D721Med (cell line): ENCODE data around the gene VEGFA.

Experiments
- DNase-seq: peaks from one replicate; pipeline ENCODE4 v3.0.0; 2011; ENCODE audit warnings: low spot score; ENCODE audit not compliant: insufficient read length
- FAIRE-seq: peaks from 2 replicates; lab custom pipeline; 2011; peaks lifted over from hg19 to GRCh38; lab: Jason Lieb, UNC
- TF ChIP-seq, protein P1 (sequence below): IDR thresholded peaks from 2 replicates; pipeline ENCODE4 v1.5.1; 2012; ENCODE audit warnings: mild to moderate bottlenecking, control low read depth; ENCODE audit not compliant: insufficient read depth; ENCODE audit errors: missing control alignments

VEGFA gene

GRCh38 chr6:43768506-43768860, 1.5 kb upstream of the VEGFA start:
- DNase-seq, result no peak
- TF ChIP-seq, protein P1, sequence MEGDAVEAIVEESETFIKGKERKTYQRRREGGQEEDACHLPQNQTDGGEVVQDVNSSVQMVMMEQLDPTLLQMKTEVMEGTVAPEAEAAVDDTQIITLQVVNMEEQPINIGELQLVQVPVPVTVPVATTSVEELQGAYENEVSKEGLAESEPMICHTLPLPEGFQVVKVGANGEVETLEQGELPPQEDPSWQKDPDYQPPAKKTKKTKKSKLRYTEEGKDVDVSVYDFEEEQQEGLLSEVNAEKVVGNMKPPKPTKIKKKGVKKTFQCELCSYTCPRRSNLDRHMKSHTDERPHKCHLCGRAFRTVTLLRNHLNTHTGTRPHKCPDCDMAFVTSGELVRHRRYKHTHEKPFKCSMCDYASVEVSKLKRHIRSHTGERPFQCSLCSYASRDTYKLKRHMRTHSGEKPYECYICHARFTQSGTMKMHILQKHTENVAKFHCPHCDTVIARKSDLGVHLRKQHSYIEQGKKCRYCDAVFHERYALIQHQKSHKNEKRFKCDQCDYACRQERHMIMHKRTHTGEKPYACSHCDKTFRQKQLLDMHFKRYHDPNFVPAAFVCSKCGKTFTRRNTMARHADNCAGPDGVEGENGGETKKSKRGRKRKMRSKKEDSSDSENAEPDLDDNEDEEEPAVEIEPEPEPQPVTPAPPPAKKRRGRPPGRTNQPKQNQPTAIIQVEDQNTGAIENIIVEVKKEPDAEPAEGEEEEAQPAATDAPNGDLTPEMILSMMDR, result no peak
- no peak for FAIRE-seq

GRCh38 chr6:43768983-43769525, 957 bp upstream of the VEGFA start:
- no peak for FAIRE-seq
- TF ChIP-seq, protein P1, result no peak
- no peak for DNase-seq

DNA sequence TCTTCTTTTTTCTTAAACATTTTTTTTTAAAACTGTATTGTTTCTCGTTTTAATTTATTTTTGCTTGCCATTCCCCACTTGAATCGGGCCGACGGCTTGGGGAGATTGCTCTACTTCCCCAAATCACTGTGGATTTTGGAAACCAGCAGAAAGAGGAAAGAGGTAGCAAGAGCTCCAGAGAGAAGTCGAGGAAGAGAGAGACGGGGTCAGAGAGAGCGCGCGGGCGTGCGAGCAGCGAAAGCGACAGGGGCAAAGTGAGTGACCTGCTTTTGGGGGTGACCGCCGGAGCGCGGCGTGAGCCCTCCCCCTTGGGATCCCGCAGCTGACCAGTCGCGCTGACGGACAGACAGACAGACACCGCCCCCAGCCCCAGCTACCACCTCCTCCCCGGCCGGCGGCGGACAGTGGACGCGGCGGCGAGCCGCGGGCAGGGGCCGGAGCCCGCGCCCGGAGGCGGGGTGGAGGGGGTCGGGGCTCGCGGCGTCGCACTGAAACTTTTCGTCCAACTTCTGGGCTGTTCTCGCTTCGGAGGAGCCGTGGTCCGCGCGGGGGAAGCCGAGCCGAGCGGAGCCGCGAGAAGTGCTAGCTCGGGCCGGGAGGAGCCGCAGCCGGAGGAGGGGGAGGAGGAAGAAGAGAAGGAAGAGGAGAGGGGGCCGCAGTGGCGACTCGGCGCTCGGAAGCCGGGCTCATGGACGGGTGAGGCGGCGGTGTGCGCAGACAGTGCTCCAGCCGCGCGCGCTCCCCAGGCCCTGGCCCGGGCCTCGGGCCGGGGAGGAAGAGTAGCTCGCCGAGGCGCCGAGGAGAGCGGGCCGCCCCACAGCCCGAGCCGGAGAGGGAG, 580 bp downstream of the VEGFA start:
- DNase-seq, result no peak
- no peak for FAIRE-seq

GRCh38 chr6:43771210-43771857, 1.3 kb downstream of the VEGFA start:
- DNase-seq, result no peak
- FAIRE-seq, result no peak

More for the DNA sequence above, 580 bp downstream of the VEGFA start:
- TF ChIP-seq, protein P1, result no peak

DNA sequence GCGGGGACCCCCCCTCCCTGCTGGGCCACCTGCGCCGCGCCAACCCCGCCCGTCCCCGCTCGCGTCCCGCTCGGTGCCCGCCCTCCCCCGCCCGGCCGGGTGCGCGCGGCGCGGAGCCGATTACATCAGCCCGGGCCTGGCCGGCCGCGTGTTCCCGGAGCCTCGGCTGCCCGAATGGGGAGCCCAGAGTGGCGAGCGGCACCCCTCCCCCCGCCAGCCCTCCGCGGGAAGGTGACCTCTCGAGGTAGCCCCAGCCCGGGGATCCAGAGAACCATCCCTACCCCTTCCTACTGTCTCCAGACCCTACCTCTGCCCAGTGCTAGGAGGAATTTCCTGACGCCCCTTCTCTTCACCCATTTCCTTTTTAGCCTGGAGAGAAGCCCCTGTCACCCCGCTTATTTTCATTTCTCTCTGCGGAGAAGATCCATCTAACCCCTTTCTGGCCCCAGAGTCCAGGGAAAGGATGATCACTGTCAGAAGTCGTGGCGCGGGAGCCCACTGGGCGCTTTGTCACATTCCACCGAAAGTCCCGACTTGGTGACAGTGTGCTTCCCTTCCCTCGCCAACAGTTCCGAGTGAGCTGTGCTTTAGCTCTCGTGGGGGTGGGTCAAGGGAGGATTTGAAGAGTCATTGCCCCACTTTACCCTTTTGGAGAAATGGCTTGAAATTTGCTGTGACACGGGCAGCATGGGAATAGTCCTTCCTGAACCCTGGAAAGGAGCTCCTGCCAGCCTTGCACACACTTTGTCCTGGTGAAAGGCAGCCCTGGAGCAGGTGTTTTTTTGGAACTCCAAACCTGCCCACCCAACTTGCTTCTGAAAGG, 2.1 kb downstream of the VEGFA start:
- FAIRE-seq (no peak), DNase-seq (no peak)
- TF ChIP-seq, protein P1, result no peak

More at GRCh38 chr6:43771210-43771857, 1.3 kb downstream of the VEGFA start:
- TF ChIP-seq, protein P1, result no peak

DNA sequence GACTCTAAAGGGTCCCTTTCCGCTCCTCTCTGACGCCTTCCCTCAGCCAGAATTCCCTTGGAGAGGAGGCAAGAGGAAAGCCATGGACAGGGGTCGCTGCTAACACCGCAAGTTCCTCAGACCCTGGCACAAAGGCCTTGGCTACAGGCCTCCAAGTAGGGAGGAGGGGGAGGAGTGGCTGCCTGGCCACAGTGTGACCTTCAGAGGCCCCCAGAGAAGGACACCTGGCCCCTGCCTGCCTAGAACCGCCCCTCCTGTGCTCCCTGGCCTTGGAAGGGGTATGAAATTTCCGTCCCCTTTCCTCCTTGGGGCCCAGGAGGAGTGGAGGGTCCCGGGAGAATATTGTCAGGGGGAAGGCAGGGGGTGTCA, 2.7 kb downstream of the VEGFA start:
- DNase-seq, result no peak
- TF ChIP-seq, protein P1, result peak; percentile 19
- FAIRE-seq, result no peak
